Gastrocnemius medialis (tissue), 4 donors: Measurements from ENCODE around the gene SMCHD1. TPM values are rescaled to one million over a fixed set of nuclear protein-coding genes. Genes with fewer than 3 reads are reported as not detected.

Experiments used
- ATAC-seq, 2 donors: fragments of 150-250 bp; one replicate each; pipeline ENCODE4 v1.9.1; 2016
- DNase-seq, 2 donors: peaks; one replicate each; pipeline ENCODE4 v3.0.0-alpha.2; 2019
- H3K27ac ChIP-seq, 4 donors: fragments of 200-600 bp; sonication (generic); 1 replicate in 1 of 4; 2 replicates in 3 of 4; pipeline ENCODE4 v1.5.1; 2016 to 2018; ENCODE audit warnings: mild to moderate bottlenecking in 2 of 4, moderate library complexity in 1 of 4
- H3K27me3 ChIP-seq, 3 donors: fragments of 200-600 bp; sonication (generic) in 2 of 3; 1 replicate in 1 of 3; 2 replicates in 2 of 3; pipeline versions ENCODE4 v1.5.1 to v1.6.0; 2016 to 2019; ENCODE audit warnings: mild to moderate bottlenecking in 1 of 3, moderate library complexity in 1 of 3
- H3K36me3 ChIP-seq, 2 donors: fragments of 200-600 bp; sonication (generic) in 1 of 2; one replicate each; pipeline ENCODE4 v1.5.1; 2017 to 2018
- H3K4me1 ChIP-seq, 2 donors: fragments of 200-600 bp; sonication (generic) in 1 of 2; one replicate each; pipeline ENCODE4 v1.5.1; 2016 to 2017; ENCODE audit warnings: mild to moderate bottlenecking in 2 of 2
- H3K4me3 ChIP-seq, 4 donors: fragments of 200-600 bp; sonication (generic) in 3 of 4; 1 replicate in 1 of 4; 2 replicates in 3 of 4; pipeline ENCODE4 v1.5.1; 2016 to 2019; ENCODE audit warnings: mild to moderate bottlenecking in 2 of 4
- H3K9me3 ChIP-seq, 3 donors: fragments of 200-600 bp; sonication (generic) in 2 of 3; 1 replicate in 1 of 3; 2 replicates in 2 of 3; pipeline ENCODE4 v1.5.1; 2016 to 2019
- POLR2A ChIP-seq, 2 donors: fragments of 450-650 bp; IDR thresholded peaks; one replicate each; pipeline ENCODE4 v1.6.1; 2017; ENCODE audit warnings: antibody characterized with exemption in 2 of 2, mild to moderate bottlenecking in 2 of 2, moderate library complexity in 2 of 2
- in situ Hi-C, 4 donors: fragments of 200-750 bp; cut with MboI; loops; one replicate each; pipeline versions ENCODE4 v1.15.0 to v1.8.0; 2017; ENCODE audit warnings: low sequenced_read_pairs in 4 of 4
- intact Hi-C: fragments of 100-400 bp; cut with DNase I; formaldehyde crosslinking; loops from one replicate; pipeline ENCODE4 v1.15.1; 2023; ENCODE audit warnings: low total_unique reads
- total RNA-seq, 4 donors: library from RNA; depleted of rRNA; stranded (reverse); fragments of >200 nt; gene quantifications; one replicate each; pipeline versions ENCODE4 v1.1.0 to v1.2.3, GENCODE V29; 2016
- TF ChIP-seq, protein P1 (sequence below), 5 experiments: fragments of 450-650 bp in 3 of 5; fragments of 200-600 bp in 2 of 5; sonication (generic) in 2 of 5; IDR thresholded peaks in 4 of 5; conservative IDR thresholded peaks in 1 of 5; 1 replicate in 4 of 5; 2 replicates in 1 of 5; pipeline ENCODE4 v1.5.1; 2016 to 2019; ENCODE audit warnings: antibody characterized with exemption in 5 of 5, mild to moderate bottlenecking in 3 of 5, moderate library complexity in 3 of 5

Gene SMCHD1
- total RNA-seq, 4 donors from 2014 or later: 16.2 to 43.6 (median 22.7) TPM

GRCh38 chr18:2709316-2709715, 53.8 kb downstream of the SMCHD1 start:
- DNase-seq: no peak
- H3K27me3 ChIP-seq: no peaks in the 10 kb centered on the region
- H3K27ac ChIP-seq: no peak overlapping the region
- no peaks in the 10 kb centered on the region for H3K9me3 ChIP-seq
- ATAC-seq: no peak
- intact Hi-C loops (loop anchor here (10.0 kb wide), 1 partner anchor 75 kb away; no protein-coding TSS in a partner anchor), in situ Hi-C loops (no loop called here)
- H3K4me1 ChIP-seq: peaks cover 0 to 3% of the 10 kb centered on the region in 2 donors
- TF ChIP-seq, protein P1, sequence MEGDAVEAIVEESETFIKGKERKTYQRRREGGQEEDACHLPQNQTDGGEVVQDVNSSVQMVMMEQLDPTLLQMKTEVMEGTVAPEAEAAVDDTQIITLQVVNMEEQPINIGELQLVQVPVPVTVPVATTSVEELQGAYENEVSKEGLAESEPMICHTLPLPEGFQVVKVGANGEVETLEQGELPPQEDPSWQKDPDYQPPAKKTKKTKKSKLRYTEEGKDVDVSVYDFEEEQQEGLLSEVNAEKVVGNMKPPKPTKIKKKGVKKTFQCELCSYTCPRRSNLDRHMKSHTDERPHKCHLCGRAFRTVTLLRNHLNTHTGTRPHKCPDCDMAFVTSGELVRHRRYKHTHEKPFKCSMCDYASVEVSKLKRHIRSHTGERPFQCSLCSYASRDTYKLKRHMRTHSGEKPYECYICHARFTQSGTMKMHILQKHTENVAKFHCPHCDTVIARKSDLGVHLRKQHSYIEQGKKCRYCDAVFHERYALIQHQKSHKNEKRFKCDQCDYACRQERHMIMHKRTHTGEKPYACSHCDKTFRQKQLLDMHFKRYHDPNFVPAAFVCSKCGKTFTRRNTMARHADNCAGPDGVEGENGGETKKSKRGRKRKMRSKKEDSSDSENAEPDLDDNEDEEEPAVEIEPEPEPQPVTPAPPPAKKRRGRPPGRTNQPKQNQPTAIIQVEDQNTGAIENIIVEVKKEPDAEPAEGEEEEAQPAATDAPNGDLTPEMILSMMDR (IDR thresholded peaks at IDR 0.05 in 4 of 5, conservative IDR thresholded peaks at IDR 0.05 in 1 of 5): no peak
- no peak for TF ChIP-seq POLR2A (IDR thresholded peaks at IDR 0.05)
- H3K4me3 ChIP-seq: no peak overlapping the region
- H3K36me3 ChIP-seq: peaks cover 0 to 58% of the 10 kb centered on the region in 2 donors

DNA sequence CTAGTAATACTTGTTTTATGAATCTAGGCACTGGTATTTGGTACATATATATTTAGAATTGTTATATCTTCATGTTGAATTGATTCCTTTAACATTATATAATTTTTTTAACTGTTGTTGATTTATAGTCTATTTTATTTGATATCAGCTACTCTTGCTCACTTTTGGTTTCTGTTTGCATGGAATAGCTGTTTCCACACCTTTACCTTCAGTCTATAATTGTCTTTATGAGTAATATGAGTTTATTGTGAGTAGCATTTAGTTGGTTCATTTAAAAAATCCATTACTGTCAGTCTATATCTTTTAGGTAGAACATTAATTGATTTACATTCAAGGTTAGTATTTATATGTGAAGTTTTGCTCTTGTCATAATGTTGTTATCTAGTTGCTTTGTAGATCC, 58.6 kb downstream of the SMCHD1 start:
- intact Hi-C loops: no loop called here
- Histone ChIP-seq H3K36me3 (peaks cover 0 to 31% of the 10 kb centered on the region in 2 donors), H3K27me3 (no peaks in the 10 kb centered on the region), H3K4me3 (no peak overlapping the region), H3K4me1 (peaks cover 18 to 32% of the 10 kb centered on the region in 2 donors), H3K9me3 (no peaks in the 10 kb centered on the region), H3K27ac (no peak overlapping the region)
- in situ Hi-C loops: no loop called here
- TF ChIP-seq, protein P1 (IDR thresholded peaks at IDR 0.05 in 4 of 5, conservative IDR thresholded peaks at IDR 0.05 in 1 of 5): no peak
- no peak for TF ChIP-seq POLR2A (IDR thresholded peaks at IDR 0.05)
- ATAC-seq (no peak), DNase-seq (no peak)

DNA sequence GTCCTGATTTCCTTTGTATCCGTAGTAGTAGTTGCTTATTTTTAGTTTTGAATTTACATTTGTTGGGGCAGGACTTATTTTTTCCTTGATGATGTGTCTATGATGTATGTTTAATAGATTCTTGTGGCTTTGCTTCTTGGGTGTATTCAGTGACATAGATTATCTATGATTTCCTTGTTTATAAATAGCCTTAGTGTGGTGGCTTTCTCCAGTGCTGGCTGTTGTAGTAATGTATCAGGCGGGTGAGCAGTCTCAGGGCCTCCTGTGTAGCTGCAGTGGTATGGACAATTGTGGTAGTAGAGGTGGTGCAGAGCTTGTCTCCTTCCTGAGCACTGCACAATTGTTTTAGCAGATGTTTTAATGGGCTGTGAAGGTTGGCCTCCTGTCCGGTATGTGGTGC, 60.5 kb downstream of the SMCHD1 start:
- Histone ChIP-seq H3K36me3 (peaks cover 0 to 28% of the 10 kb centered on the region in 2 donors), H3K4me3 (no peak overlapping the region), H3K9me3 (no peaks in the 10 kb centered on the region), H3K4me1 (peaks cover 18 to 32% of the 10 kb centered on the region in 2 donors), H3K27me3 (no peaks in the 10 kb centered on the region), H3K27ac (peak overlapping the region in 3 of 4 donors; percentile 25 to 70 (median 68))
- no peak for TF ChIP-seq POLR2A (IDR thresholded peaks at IDR 0.05)
- TF ChIP-seq, protein P1 (IDR thresholded peaks at IDR 0.05 in 4 of 5, conservative IDR thresholded peaks at IDR 0.05 in 1 of 5): no peak
- DNase-seq (no peak), ATAC-seq (peak; percentile 28 to 47)
- in situ Hi-C loops (no loop called here), intact Hi-C loops (no loop called here)

- in situ Hi-C loops: no loop called here
- Histone ChIP-seq H3K27ac (peak overlapping the region; percentile 25 to 70 (median 50)), H3K4me1 (peaks cover 18 to 32% of the 10 kb centered on the region in 2 donors), H3K9me3 (no peaks in the 10 kb centered on the region), H3K27me3 (no peaks in the 10 kb centered on the region), H3K36me3 (peaks cover 0 to 29% of the 10 kb centered on the region in 2 donors), H3K4me3 (no peak overlapping the region)
- DNase-seq (peak; percentile 11 to 46), ATAC-seq (peak; percentile 76 to 87)
- TF ChIP-seq, protein P1 (IDR thresholded peaks at IDR 0.05 in 4 of 5, conservative IDR thresholded peaks at IDR 0.05 in 1 of 5): no peak
- TF ChIP-seq POLR2A (IDR thresholded peaks at IDR 0.05): no peak
- intact Hi-C loops: no loop called here
Observed at GRCh38 chr18:2716394-2717326, 61.1 kb downstream of the SMCHD1 start.
